Endothelial cell of umbilical vein (primary cell): ENCODE measurements around the gene MRGPRG. TPM values are rescaled to one million over a fixed set of nuclear protein-coding genes. Genes with fewer than 3 reads are reported as not detected.

ENCODE experiments used
- BruUV-seq: library from RNA; stranded (reverse); fragments of 400-500 nt; replicated peaks from 2 replicates; lab custom pipeline; 2021; lab: Mats Ljungman, UMichigan
- CTCF ChIA-PET: fragments of 300-600, 350-600 bp; sonication (Branson Sonifier 250); formaldehyde crosslinking; loops from one replicate; lab custom pipeline; 2021; ENCODE audit warnings: antibody characterized with exemption, inconsistent platforms; lab: Charles Lee
- POLR2A ChIA-PET: fragments of 300-600, 350-600 bp; sonication (Branson Sonifier 250); formaldehyde crosslinking; loops from one replicate; lab custom pipeline; 2021; ENCODE audit warnings: antibody characterized with exemption, inconsistent platforms; lab: Charles Lee
- DNase-seq: peaks from one replicate; pipeline ENCODE4 v3.0.0-alpha.2; 2011; ENCODE audit warnings: low read depth, low spot score
- FAIRE-seq: peaks from 2 replicates; lab custom pipeline; 2011; peaks lifted over from hg19 to GRCh38; lab: Jason Lieb, UNC
- H2AFZ ChIP-seq: 2 replicates; pipeline ENCODE4 v1.6.0; 2012; ENCODE audit warnings: low read depth, low read length, control low read depth, inconsistent platforms
- H3K27ac ChIP-seq: 2 replicates; pipeline ENCODE4 v1.5.1; 2011; ENCODE audit warnings: low read depth, mild to moderate bottlenecking, control low read depth, low read length, moderate library complexity; ENCODE audit not compliant: insufficient read depth
- H3K27me3 ChIP-seq, 2 experiments: 2 replicates each; pipeline versions ENCODE4 v1.6.0 to v1.6.1; 2011; ENCODE audit warnings: low read length in 2 of 2, mixed read lengths in 1 of 2; ENCODE audit not compliant: control insufficient read depth in 2 of 2, insufficient read depth in 2 of 2
- H3K36me3 ChIP-seq, 2 experiments: 2 replicates in 1 of 2; 3 replicates in 1 of 2; pipeline ENCODE4 v1.5.1; 2011; ENCODE audit warnings: low read length in 2 of 2, mild to moderate bottlenecking in 1 of 2, moderate library complexity in 1 of 2; ENCODE audit not compliant: control insufficient read depth in 2 of 2, insufficient read depth in 2 of 2; ENCODE audit errors: extremely low read depth in 1 of 2
- H3K4me1 ChIP-seq: 3 replicates; pipeline ENCODE4 v1.5.1; 2011; ENCODE audit warnings: mild to moderate bottlenecking, low read length; ENCODE audit not compliant: control insufficient read depth, insufficient read depth; ENCODE audit errors: extremely low read depth
- H3K4me2 ChIP-seq: 2 replicates; pipeline ENCODE4 v1.6.1; 2011; ENCODE audit warnings: low read length, control low read depth, mixed read lengths; ENCODE audit not compliant: insufficient read depth
- H3K4me3 ChIP-seq, 3 experiments: fragments of 200-600 bp in 1 of 3; sonication (generic), shearing (Covaris generic) in 1 of 3; replicated peaks in 1 of 3; 2 replicates each; pipeline ENCODE4 v1.5.1; 2011 to 2016; ENCODE audit warnings: control low read depth in 3 of 3, low read length in 3 of 3, mild to moderate bottlenecking in 2 of 3, inconsistent platforms in 1 of 3, low read depth in 1 of 3, moderate library complexity in 1 of 3; ENCODE audit not compliant: insufficient read depth in 1 of 3
- H3K79me2 ChIP-seq: 2 replicates; pipeline ENCODE4 v1.6.0; 2012; ENCODE audit warnings: low read length, inconsistent platforms; ENCODE audit not compliant: control insufficient read depth, insufficient read depth
- H3K9ac ChIP-seq: replicated peaks from 2 replicates; pipeline ENCODE3; 2011; ENCODE audit warnings: low read length, control low read depth; ENCODE audit not compliant: insufficient read depth; ENCODE audit errors: extremely low read depth
- H3K9me1 ChIP-seq: replicated peaks from 3 replicates; pipeline ENCODE4 v1.6.0; 2011; ENCODE audit warnings: mild to moderate bottlenecking, low read length; ENCODE audit not compliant: control insufficient read depth, insufficient read depth; ENCODE audit errors: extremely low read depth
- H3K9me3 ChIP-seq: replicated peaks from 2 replicates; pipeline ENCODE4 v1.5.1; 2012; ENCODE audit warnings: low read length, inconsistent platforms; ENCODE audit not compliant: control insufficient read depth, insufficient read depth
- H4K20me1 ChIP-seq: replicated peaks from 2 replicates; pipeline ENCODE3; 2011; ENCODE audit warnings: mild to moderate bottlenecking, low read length; ENCODE audit not compliant: control insufficient read depth, insufficient read depth; ENCODE audit errors: extremely low read depth
- CTCF ChIP-seq, 2 donors: IDR thresholded peaks; 1 replicate in 1 of 2; 2 replicates in 1 of 2; pipeline ENCODE4 v1.5.1; 2011; ENCODE audit warnings: low read length in 2 of 2, mild to moderate bottlenecking in 2 of 2, moderate library complexity in 2 of 2, control low read depth in 1 of 2, inconsistent platforms in 1 of 2, low read depth in 1 of 2; ENCODE audit not compliant: insufficient read depth in 1 of 2; ENCODE audit errors: extremely low read depth in 1 of 2
- MYC ChIP-seq: IDR thresholded peaks from one replicate; pipeline ENCODE4 v1.6.1; 2011; ENCODE audit warnings: mild to moderate bottlenecking, low read depth, low read length
- dilution Hi-C: fragments of 300-500 bp; cut with MboI; formaldehyde crosslinking; loops from one replicate; pipeline ENCODE4 v1.15.0; 2019; ENCODE audit warnings: low sequenced_read_pairs; ENCODE audit not compliant: extremely low pct_ligation_motif_present
- intact Hi-C: fragments of 100-400 bp; cut with micrococcal nuclease; formaldehyde crosslinking; loops from one replicate; pipeline ENCODE4 v1.10.0; 2022
- polyA plus RNA-seq, 4 experiments: library from polyadenylated mRNA; depleted of rRNA in 3 of 4; stranded (reverse) in 3 of 4; unstranded in 1 of 4; fragments of >200 nt; gene quantifications; 2 replicates each; pipeline versions ENCODE4 v1.2.1 to v1.2.3, GENCODE V29; 2011 to 2012; ENCODE audit warnings: missing spikeins in 1 of 4
- total RNA-seq: library from RNA; stranded (reverse); gene quantifications from 2 replicates; pipeline ENCODE4 v1.2.3, GENCODE V29; 2021

MRGPRG gene
- total and polyA plus RNA-seq, 2 donors (not counting 3 experiments of a cell fraction or from before 2014, with no cell fraction given), result not detected

GRCh38 chr11:3204141-3205015 is 14.2 kb downstream of the MRGPRG start:
- dilution Hi-C loops, result no loop called here
- TF ChIP-seq MYC, result no peak
- TF ChIP-seq CTCF (IDR thresholded peaks at IDR 0.05; ENCODE audit: extremely low read depth in 1 of 2, insufficient read depth in 1 of 2, low read depth in 1 of 2, low read length in 2 of 2), result no peak
- no TSS peak for BruUV-seq
- Histone ChIP-seq H3K27ac (no peak overlapping the region), H3K4me3 (no peak overlapping the region), H3K9me1 (no peaks in the 10 kb centered on the region), H2AFZ (no peak overlapping the region), H3K79me2 (no peaks in the 10 kb centered on the region), H4K20me1 (no peaks in the 10 kb centered on the region), H3K36me3 (no peaks in the 10 kb centered on the region), H3K4me2 (no peak overlapping the region), H3K9me3 (no peaks in the 10 kb centered on the region), H3K9ac (no peak overlapping the region), H3K4me1 (no peaks in the 10 kb centered on the region), H3K27me3 (peaks cover 13 to 22% of the 10 kb centered on the region in 2 experiments)
- DNase-seq (no peak), FAIRE-seq (no peak)
- intact Hi-C loops, result no loop called here
- POLR2A ChIA-PET, result no interaction called here
- CTCF ChIA-PET, result no interaction called here
